SK-N-DZ (cell line): Measurements from ENCODE around the gene MYH9.

Experiments used
- DNase-seq: peaks from one replicate; pipeline ENCODE4 v3.0.0-alpha.2; 2015; ENCODE audit warnings: low spot score

MYH9 gene

DNA sequence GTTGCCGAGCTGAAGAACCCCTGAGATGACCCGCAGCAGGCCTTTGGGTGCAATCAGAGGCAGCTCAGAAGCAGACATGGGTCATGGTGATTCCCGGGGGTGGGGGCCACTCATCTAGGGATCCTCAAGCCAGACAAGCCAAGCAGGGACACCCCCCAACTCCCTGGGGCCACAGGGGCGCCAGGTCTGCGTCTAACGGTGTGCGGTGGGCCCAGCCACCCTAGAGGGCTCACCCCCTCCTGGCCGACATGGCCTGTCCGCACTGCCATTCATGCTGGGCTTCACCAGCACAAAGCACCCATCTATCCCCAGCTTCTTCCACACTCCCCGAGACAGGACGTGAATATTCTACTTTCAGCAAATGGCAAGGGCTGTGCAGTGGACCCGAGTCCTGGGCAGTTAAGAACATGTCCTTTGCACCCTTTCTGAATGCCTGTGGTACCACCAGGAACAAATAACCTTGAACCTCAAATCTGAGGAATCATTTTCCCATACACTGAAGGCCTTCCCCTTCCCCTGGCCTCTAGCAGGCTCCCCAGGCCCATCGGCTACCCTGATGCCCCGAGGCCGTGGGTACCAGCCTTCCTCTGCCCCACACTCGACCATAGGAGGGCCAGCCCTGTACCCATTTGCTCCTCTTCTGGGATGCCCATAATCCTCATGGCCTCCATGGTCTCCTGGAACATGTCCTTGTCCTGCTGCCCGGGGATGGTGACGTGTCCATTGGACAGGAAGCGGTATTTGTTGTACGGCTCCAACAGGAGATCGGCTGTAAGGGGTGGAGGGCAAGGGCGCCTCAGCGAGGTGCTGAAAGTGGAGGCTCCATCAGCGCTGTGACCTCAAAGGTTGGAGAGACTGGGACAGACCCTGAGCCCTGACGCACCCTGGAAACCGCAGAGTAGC, 67.9 kb downstream of the MYH9 start:
- no peak for DNase-seq

DNA sequence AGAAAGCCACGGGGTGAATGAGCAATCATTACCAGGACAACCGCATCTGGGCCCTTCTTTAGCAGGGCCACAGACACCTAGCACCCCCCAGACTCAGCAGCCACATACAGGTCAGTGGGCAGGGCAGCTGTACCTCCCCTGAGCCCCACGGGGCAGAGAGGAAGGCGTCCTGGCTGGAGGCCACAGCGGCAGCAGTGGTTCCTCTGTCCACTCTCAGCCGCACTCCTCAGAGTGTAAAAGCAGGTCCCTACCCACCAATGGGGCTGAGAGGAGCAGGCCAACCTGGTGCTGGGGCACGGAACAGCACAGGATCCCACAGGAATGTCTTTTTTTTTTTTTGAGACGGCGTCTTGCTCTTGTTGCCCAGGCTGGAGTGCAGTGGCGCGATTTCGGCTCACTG, 69.3 kb downstream of the MYH9 start:
- DNase-seq = no peak

GRCh38 chr22:36317658-36318271, 70.0 kb downstream of the MYH9 start:
- no peak for DNase-seq

DNA sequence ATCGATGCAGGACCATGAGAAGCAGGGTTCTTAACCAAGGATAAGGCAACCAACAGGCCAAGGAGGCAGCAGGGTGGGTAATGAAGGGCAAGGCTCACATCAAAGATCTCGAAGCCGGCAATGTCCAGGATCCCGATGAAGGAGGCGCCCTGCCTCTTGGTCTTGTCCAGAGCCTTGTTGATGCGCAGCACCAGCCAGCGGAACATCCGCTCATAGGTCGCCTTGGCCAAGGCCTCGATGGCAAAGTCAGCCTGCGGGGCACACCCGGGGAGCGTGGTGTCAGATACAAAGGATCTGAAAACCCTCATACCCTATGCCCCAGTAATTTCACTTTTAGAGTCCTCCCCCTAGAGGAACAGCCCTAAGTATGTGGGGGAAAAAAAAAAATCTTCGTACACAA, 71.3 kb downstream of the MYH9 start:
- no peak for DNase-seq

- no peak for DNase-seq
These were observed 72.4 kb downstream of the MYH9 start for GRCh38 chr22:36315325-36315724.

GRCh38 chr22:36311386-36312085, 76.2 kb downstream of the MYH9 start:
- DNase-seq = no peak

- no peak for DNase-seq
These were observed 78.9 kb downstream of the MYH9 start for GRCh38 chr22:36308880-36309279.

GRCh38 chr22:36306227-36306626, 81.5 kb downstream of the MYH9 start:
- no peak for DNase-seq

- no peak for DNase-seq
These were observed 82.0 kb downstream of the MYH9 start for GRCh38 chr22:36305813-36306212.

DNA sequence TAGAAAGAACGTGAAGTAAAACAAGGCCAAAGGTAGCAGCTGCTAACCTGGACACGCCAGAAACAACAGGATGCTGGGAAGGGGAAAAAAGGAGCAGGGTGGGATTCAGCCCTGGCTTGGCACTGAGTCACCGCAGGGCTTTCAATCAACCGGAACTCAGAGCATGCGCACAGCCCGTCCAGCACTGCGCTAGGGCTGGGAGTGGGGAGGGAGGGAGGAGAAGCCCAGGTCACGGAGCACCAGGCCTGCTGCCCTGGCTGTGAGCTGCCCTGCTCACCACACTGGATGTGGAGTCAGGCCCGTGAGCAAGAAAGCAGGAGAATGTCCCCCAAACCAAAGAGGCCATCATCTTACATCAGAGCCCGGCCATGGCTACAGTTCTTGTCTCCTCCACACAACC, 83.3 kb downstream of the MYH9 start:
- no peak for DNase-seq

GRCh38 chr22:36303874-36304273, 83.9 kb downstream of the MYH9 start:
- no peak for DNase-seq

GRCh38 chr22:36303115-36303467, 84.7 kb downstream of the MYH9 start:
- no peak for DNase-seq

DNA sequence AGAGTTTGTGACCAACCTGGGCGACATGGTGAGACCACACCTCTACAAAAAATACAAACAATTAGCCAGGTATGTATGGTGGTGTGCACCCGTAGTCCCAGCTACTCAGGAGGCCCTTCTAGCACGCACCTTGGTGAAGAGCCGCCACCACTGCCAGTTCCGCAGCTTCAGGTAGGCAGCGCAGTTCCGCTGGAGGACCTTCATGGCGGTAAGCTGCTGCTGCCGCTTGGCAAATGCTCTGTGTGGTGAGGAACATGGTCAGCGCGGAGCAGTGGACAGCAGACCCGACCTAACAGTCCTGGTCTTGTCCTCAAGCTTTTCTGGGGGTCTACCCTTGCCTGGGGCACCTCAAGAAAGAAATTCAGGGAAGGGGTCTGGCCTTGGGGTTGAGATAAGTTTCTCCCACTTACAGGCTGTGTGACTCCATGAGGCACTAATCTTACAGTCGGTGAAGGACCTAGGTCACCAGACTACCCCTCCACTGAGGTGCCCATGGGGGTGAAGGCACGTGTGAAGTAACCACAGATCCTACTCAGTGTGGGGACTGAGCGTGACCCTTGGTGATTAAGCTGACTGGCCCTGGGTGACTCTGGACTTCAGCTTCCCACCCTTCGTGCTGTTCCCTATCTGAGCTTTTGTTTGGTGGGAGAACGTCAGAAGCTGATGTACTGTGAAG, 85.2 kb downstream of the MYH9 start:
- DNase-seq = no peak

DNA sequence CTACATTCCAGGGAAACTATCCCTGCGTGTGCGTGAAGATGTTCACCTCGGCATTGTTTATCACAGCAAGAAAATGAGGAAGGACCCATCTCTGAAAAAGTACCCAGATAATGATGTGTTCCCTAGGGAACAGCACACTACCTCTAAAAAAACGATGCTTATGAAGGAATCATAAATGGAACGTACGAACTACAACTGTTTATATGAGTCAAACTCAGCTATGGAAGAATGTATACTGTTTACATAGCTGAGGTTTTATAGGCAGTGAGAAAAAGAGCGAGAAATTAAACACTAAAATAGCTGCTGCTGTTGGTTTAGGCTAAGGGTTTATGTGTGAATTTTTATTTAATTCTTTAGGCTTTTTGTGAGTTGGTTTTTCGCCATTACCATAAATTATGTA, 85.9 kb downstream of the MYH9 start:
- DNase-seq = no peak

GRCh38 chr22:36301384-36301828, 86.4 kb downstream of the MYH9 start:
- peak; percentile 59 for DNase-seq

GRCh38 chr22:36300396-36301212, 87.2 kb downstream of the MYH9 start:
- no peak for DNase-seq

DNA sequence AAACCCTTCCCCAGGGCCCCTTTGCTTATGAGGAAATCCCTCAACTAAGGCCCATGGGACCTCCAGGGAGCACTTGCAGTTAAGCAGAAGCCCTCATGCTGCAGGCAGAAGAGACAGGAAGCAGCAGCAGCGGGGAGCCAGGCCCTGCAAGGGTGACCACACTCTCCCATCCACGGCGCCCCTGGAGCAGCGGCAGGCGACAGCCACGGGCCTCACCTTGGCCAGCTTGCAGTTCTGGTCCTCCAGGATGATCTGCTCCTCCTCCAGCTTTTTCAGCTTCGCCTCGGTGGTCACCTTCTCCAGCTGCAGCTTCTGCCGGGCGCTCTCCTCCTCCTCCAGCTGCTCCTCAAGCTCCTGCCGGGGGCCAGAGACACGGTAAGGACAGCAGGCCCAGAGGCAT, 87.9 kb downstream of the MYH9 start:
- no peak for DNase-seq

- no peak for DNase-seq
These were observed 88.5 kb downstream of the MYH9 start for GRCh38 chr22:36299295-36299694.

DNA sequence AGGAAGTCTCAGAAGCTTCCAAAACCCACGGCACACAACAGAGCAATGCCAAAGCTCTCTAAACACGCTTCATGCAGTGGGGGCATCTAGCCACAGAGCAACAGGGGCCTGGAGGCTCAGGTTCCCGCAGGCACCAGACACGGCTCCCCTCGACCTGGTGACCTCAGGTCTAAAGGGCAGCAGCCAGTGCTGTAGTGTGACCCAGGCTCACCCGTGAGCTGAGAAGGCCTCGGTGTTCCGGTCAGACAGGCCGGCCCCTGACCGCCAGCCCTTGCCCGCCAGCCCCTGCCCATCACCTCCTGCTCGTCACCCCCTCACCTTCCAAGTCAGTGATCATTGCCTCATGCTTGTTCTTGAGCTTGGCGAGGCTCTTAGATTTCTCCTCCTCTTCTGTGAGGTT, 89.2 kb downstream of the MYH9 start:
- DNase-seq = no peak

- no peak for DNase-seq
These were observed 89.6 kb downstream of the MYH9 start for GRCh38 chr22:36298118-36298517.

- no peak for DNase-seq
These were observed 90.2 kb downstream of the MYH9 start for GRCh38 chr22:36297568-36297967.
